Stimulated activated CD4-positive, alpha-beta T cell treated with anti-CD3 and anti-CD28 coated beads, Interleukin-1b, Interleukin-23, amount 100 ng/mL, for 48 hours (primary cell): ENCODE results near the gene CPSF3.
"Not testable (repeated sequence)": the region's sequence is repeated elsewhere in the genome, so short reads cannot be mapped to it uniquely, and the experiment has no call there.

Source experiments
- DNase-seq: peaks from one replicate; pipeline ENCODE4 v3.0.0-alpha.2; 2020

CPSF3 gene

GRCh38 chr2:9397201-9397600 lies 26.3 kb upstream of the CPSF3 start:
- DNase-seq, result no peak

DNA sequence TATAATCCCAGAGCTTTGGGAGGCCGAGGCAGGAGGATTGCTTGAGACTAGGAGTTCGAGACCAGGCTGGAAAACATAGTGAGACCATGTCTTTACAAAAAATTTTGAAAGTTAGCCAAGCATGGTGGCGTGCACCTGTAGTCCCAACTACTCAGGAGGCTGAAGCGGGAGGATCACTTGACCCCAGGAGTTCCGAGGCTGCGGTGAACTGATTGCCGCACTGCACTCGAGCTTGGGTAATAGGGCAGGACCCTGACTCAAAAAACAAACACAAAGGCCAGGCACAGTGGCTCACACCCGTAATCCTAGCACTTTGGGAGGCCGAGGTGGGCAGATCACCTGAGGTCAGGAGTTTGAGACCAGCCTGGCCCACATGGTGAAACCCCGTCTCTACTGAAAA lies 25.2 kb upstream of the CPSF3 start:
- DNase-seq, result not testable (repeated sequence)

- DNase-seq, result no peak
These were observed 24.3 kb upstream of the CPSF3 start for GRCh38 chr2:9398881-9399780.

DNA sequence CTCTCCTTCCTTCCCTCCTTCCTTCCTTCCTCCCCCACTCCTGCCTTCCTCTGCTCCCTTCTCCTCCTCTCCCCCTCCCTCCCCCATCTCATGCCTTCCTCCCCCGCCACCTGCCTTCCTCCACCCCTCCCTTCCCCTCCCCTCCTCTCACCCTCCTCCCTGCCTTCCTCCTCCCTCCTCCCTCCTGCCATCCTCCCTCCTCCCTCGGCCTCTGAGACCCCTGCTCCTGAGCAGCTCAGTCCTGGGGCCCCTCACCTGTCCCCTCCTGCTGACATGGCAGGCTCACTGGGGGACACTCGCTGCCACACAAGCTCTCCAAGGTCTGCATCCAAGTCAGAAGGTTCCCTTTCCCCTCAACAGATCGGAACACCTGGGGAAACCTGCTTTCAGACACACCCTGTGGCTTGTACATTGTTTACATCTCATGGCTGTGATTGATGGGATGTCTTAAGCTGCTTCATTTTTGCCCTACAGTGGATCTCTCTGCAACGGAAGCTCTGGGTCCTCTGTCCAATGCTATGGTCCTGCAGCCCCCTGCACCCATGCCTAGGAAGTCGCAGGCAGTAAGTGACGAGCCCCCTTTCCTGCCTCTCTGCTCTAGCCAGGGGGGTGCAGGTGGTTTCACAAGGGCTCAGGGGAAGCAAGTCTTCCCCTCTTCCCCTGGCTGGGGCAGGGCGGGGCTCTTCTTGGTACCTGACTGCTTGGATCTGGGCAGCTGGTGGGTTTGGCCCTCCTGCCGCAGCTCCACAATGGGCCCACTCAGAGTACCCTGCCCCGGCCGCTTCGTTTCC lies 23.0 kb upstream of the CPSF3 start:
- no peak for DNase-seq

DNA sequence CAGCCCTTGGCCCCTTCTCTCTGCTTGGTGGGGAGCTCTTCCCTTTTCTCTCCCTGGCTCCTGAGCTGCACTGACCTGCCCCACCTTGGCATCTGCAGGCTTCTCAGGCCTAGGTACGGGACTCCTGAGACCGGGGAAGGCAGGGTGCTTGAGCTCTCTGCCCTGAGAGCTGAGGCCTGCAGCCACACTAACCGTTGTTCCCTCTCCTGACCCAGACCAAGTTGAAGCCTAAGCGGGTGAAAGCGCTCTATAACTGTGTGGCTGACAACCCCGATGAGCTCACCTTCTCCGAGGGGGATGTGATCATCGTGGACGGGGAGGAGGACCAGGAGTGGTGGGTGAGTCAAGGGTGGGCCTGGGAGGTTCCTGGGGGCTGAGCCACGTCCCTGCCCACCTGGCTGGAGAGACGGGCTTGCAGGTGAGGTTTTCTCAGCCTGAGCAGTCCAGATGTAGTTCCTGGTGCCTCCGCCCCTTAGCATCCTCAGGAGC lies 22.4 kb upstream of the CPSF3 start:
- no peak for DNase-seq

GRCh38 chr2:9401646-9402371 lies 21.6 kb upstream of the CPSF3 start:
- DNase-seq, result no peak

- DNase-seq, result no peak
These were observed 19.5 kb upstream of the CPSF3 start for GRCh38 chr2:9403924-9404323.

DNA sequence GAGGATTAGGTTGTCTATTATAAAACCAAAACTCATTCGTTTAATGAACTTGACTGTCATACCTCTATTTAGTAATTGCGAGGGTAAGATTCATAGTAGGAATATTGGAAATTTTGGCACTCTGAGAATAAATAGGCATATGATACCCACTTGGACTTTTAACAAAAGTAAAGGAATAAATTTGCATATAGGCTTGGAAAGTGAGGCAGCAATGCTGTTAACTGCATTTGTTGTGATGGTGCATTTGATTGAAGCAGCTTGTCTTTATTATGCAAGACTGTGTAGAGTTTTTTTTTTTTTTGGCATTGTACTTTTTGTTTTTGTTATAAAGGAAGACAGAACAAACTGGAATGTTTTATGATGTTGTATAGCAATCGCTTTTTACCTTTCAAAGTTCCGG lies 19.0 kb upstream of the CPSF3 start:
- DNase-seq, result no peak

GRCh38 chr2:9405636-9406035 lies 17.8 kb upstream of the CPSF3 start:
- DNase-seq, result no peak

DNA sequence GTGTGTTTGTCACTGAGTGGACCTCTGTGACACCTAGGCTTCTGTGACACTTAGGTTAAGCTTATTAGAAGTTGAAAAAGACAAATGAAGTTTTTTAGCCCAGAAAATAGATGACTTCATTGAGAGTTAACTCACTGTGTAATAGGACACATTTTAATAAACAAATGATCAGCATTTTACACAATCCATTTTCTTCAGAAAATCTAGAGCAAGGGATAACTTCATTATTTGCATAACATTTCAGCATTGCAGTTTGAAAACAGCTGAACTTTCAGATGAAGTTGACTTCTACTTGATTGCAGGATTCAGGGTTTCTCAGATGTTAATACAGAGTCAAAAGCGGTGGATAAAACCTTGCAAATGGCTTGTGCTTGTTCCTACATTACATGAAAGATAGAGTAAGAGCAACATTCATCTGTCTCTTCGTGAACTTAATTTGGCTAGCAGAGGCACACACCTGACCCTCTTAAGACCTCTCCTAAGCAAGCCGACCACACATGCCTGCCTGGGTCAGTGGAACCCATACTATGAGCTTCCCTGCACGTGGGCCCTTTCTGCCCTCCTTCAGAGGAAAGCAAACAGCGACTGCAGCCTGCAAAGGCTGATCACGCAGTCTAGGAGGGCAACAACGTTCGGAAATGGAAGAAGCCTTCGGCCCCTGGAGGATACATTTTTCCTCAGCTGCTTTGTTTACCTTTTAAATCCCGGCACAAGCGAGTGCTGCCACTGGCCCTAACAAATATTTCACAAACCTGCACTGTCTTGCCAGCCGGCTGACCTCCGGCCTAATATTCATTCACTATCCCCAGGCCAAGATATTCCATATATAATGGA lies 16.7 kb upstream of the CPSF3 start:
- DNase-seq, result no peak

DNA sequence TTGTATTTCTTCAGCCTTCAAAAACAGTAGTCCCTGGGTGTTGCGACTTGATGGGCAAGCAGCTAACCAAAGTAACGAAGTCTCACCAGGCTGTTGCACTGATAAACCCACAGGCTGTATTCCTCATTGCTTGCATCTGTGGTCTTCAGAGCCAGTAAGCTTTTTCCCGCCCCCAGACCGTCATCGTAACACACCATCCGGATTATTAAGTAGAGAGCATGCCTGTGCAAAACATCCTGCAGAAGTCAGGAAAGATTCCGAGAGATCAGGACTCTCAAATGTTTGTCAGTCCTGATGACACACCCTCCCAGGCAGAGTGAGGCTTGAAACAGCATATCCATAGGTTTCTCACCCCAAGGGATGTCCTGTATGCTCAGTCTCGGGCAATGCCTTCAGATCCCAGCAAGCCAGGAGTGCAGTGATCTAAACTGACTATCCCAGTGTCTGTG lies 16.1 kb upstream of the CPSF3 start:
- DNase-seq, result no peak

- DNase-seq, result no peak
These were observed 14.8 kb upstream of the CPSF3 start for GRCh38 chr2:9408641-9409151.

- no peak for DNase-seq
These were observed 13.3 kb upstream of the CPSF3 start for GRCh38 chr2:9410108-9410507.

DNA sequence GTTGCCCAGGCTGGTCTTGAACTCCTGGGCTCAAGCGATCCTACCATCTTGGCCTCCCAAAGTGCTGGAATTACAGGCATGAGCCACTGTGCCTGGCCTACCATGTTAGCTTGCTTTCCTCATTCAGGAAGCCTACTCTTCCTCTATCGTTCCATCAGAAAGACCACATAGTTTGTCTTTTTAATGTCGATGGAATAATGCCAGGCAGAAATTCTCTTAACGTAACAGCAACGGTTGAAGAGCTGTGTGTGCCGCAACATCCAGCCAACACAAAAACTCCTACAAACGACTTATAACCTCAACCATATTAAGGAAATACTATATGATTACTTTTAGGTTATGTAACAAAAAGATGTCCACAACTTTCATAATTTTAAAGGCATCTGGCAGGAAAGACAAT lies 10.7 kb upstream of the CPSF3 start:
- DNase-seq, result no peak

- DNase-seq, result no peak
These were observed 7.8 kb upstream of the CPSF3 start for GRCh38 chr2:9415516-9416169.

DNA sequence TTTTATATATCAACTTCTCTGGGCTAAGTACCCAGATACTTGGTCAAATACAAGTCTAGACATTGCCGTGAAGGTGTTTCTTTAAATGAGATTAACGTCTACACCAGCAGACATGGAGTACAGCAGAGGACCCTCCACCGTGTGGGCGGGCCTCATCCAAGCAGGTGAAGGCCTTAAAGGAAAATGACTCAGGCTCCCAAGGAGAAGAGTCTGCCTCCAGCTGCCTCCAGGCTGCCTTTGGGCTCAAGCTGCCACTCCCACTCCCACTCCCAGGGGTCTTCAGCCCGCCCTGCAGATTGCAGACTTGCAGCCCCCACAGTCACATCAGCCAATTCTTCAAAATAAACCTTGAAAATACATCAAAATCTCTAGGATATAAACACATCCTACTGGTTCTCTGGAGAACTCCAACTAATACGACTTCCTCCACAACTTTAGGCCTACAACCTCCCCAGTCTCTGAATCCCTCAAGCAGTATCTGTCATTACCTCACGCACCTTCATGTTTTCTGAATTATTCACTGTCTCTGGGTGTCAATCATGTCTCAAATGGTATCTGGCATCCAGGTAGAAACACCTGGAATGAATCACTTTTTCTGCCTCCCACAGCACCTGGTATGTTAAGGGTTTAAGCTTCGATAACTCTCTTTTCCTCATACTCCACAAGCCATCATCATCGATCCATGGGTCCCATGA lies 7.0 kb upstream of the CPSF3 start:
- no peak for DNase-seq

DNA sequence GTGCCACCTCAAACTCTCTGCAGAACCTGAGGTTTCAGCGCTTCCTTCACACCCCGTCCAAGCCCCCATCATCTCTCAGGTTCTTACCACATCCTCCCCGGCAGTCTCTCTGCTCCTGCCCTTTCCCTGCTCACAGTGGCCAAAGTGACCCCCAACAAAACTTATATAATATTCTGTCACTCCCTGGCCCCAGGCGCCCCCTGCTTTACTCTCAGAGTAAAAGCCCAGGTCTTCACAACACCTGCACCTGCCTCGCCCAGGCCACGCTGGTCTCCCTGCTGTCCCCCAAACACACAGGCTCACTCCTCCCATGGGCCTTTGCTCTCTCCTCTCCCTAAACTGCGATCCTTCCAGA lies 6.5 kb upstream of the CPSF3 start:
- no peak for DNase-seq

- no peak for DNase-seq
These were observed 5.7 kb upstream of the CPSF3 start for GRCh38 chr2:9417725-9418124.

- DNase-seq, result no peak
These were observed 4.7 kb upstream of the CPSF3 start for GRCh38 chr2:9418746-9419145.

GRCh38 chr2:9419541-9419940 lies 3.9 kb upstream of the CPSF3 start:
- DNase-seq, result no peak

GRCh38 chr2:9420495-9420894 lies 3.0 kb upstream of the CPSF3 start:
- no peak for DNase-seq
